Vagina (tissue), 2 donors: ENCODE data around the gene ADORA2A.

ENCODE experiments used
- CTCF ChIP-seq, 3 experiments: fragments of 450-650 bp in 2 of 3; fragments of 200-600 bp in 1 of 3; sonication (generic) in 1 of 3; IDR thresholded peaks; one replicate each; pipeline ENCODE4 v1.5.1; 2017 to 2019; ENCODE audit warnings: antibody characterized with exemption in 3 of 3, mild to moderate bottlenecking in 2 of 3, moderate library complexity in 2 of 3
- POLR2A ChIP-seq, 2 donors: fragments of 450-650 bp; IDR thresholded peaks; one replicate each; pipeline ENCODE4 v1.6.1; 2017; ENCODE audit warnings: antibody characterized with exemption in 2 of 2, mild to moderate bottlenecking in 2 of 2, moderate library complexity in 2 of 2
- POLR2AphosphoS5 ChIP-seq, 2 donors: sonication (generic); formaldehyde crosslinking; IDR thresholded peaks; one replicate each; pipeline ENCODE4 v1.9.0; 2017; ENCODE audit warnings: antibody characterized with exemption in 2 of 2, mild to moderate bottlenecking in 2 of 2, low read depth in 1 of 2; ENCODE audit not compliant: insufficient read depth in 1 of 2

DNA sequence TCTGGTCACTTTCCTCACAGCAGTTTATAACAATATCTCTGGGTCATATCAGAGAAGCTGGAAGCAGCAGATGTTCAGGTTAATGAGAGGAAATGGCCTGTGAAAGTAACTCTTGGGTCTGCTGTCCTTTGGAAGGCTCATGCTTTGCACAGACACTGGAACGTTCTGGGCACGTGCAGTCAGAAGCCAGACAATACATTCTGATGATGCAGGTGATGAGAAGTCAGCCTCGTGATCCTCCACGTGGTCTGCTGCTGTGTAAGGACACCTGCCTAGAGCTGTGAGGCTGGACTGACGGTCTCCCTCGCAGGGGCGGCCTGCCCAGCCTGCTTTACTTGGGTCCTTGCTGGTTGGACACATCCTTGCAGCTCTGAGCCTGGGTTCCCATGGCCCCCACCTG, 18.8 kb upstream of the ADORA2A start:
- no peak for TF ChIP-seq CTCF (IDR thresholded peaks at IDR 0.05)
- no peak for TF ChIP-seq POLR2AphosphoS5 (IDR thresholded peaks at IDR 0.05; ENCODE audit: insufficient read depth in 1 of 2, low read depth in 1 of 2)
- TF ChIP-seq POLR2A (IDR thresholded peaks at IDR 0.05), result no peak
